SK-N-SH treated with all-trans-retinoic acid at 6 μM for 48 hours (cell line): ENCODE data around the gene ASS1.

Experiments used
- ARNTL ChIP-seq: fragments of 450-650 bp; formaldehyde crosslinking; IDR thresholded peaks from 2 replicates; pipeline ENCODE4 v1.5.0; 2020; ENCODE audit warnings: low read depth, mild to moderate bottlenecking, moderate library complexity, borderline replicate concordance
- ESRRG ChIP-seq: fragments of 250-450 bp; sonication (Bioruptor Pico); IDR thresholded peaks from 2 replicates; pipeline ENCODE4 v1.6.1; 2021; ENCODE audit warnings: mild to moderate bottlenecking
- PATZ1 ChIP-seq: fragments of 250-450 bp; sonication (Bioruptor Pico); IDR thresholded peaks from 2 replicates; pipeline ENCODE4 v1.8.0; 2020; ENCODE audit warnings: mild to moderate bottlenecking, moderate library complexity, borderline replicate concordance
- RARB ChIP-seq: fragments of 250-450 bp; sonication (Bioruptor Pico); IDR thresholded peaks from 2 replicates; pipeline ENCODE4 v1.8.0; 2021; ENCODE audit warnings: mild to moderate bottlenecking, moderate library complexity

- TF ChIP-seq ARNTL (CRISPR knock-in tag), result no peak
- no peak for TF ChIP-seq PATZ1
- TF ChIP-seq RARB (CRISPR knock-in tag), result no peak
- no peak for TF ChIP-seq ESRRG
Observed at GRCh38 chr9:130518233-130518632, 73.5 kb downstream of the ASS1 start.
